Fibroblast of the conjunctiva (primary cell): ENCODE measurements around the gene NINL.
"Not testable (repeated sequence)": the region's sequence is repeated elsewhere in the genome, so short reads cannot be mapped to it uniquely, and the experiment has no call there.

Experiments
- DNase-seq: peaks from one replicate; pipeline ENCODE4 v3.0.0-alpha.2; 2010; ENCODE audit warnings: low read depth

Gene NINL

GRCh38 chr20:25552977-25553376, 32.4 kb downstream of the NINL start:
- no peak for DNase-seq

- DNase-seq: no peak
Measured at GRCh38 chr20:25551413-25552215, 33.7 kb downstream of the NINL start.

- not testable (repeated sequence) for DNase-seq
Measured at GRCh38 chr20:25550645-25551337, 34.5 kb downstream of the NINL start.

GRCh38 chr20:25549843-25550477, 35.4 kb downstream of the NINL start:
- DNase-seq: no peak

- DNase-seq: no peak
Measured at GRCh38 chr20:25549172-25549773, 36.1 kb downstream of the NINL start.

GRCh38 chr20:25548613-25549086, 36.7 kb downstream of the NINL start:
- DNase-seq: no peak

- no peak for DNase-seq
Measured at GRCh38 chr20:25547999-25548398, 37.3 kb downstream of the NINL start.

- DNase-seq: no peak
Measured at GRCh38 chr20:25547063-25547462, 38.3 kb downstream of the NINL start.

GRCh38 chr20:25546048-25546447, 39.3 kb downstream of the NINL start:
- no peak for DNase-seq

GRCh38 chr20:25545171-25545570, 40.2 kb downstream of the NINL start:
- DNase-seq: no peak

- no peak for DNase-seq
Measured at GRCh38 chr20:25544734-25545133, 40.6 kb downstream of the NINL start.

GRCh38 chr20:25544311-25544710, 41.0 kb downstream of the NINL start:
- DNase-seq: no peak

- DNase-seq: peak; percentile 23
Measured at GRCh38 chr20:25543068-25543467, 42.3 kb downstream of the NINL start.

GRCh38 chr20:25541676-25542075, 43.7 kb downstream of the NINL start:
- DNase-seq: no peak

- no peak for DNase-seq
Measured at GRCh38 chr20:25539742-25540672, 45.3 kb downstream of the NINL start.

- DNase-seq: no peak
Measured at GRCh38 chr20:25538838-25539665, 46.3 kb downstream of the NINL start.

- DNase-seq: no peak
Measured at GRCh38 chr20:25537890-25538289, 47.4 kb downstream of the NINL start.

- no peak for DNase-seq
Measured at GRCh38 chr20:25535762-25536161, 49.6 kb downstream of the NINL start.

- no peak for DNase-seq
Measured at GRCh38 chr20:25534845-25535244, 50.5 kb downstream of the NINL start.

- DNase-seq: no peak
Measured at GRCh38 chr20:25533920-25534700, 51.2 kb downstream of the NINL start.
